Posterior vena cava (tissue), 2 donors: ENCODE data around the gene FAM20B. TPM values are rescaled to one million over a fixed set of nuclear protein-coding genes. Genes with fewer than 3 reads are reported as not detected.
"Not testable (repeated sequence)": the region's sequence is repeated elsewhere in the genome, so short reads cannot be mapped to it uniquely, and the experiment has no call there.

Experiments used
- DNase-seq: peaks from one replicate; pipeline ENCODE4 v3.0.0-alpha.2; 2020; ENCODE audit warnings: low spot score
- intact Hi-C, 2 donors: fragments of 100-400 bp; cut with DNase I; formaldehyde crosslinking; loops; one replicate each; pipeline versions ENCODE4 v1.14.1 to v1.14.2; 2022 to 2023
- long read RNA-seq, 2 donors: library from polyadenylated mRNA; unstranded; transcript quantifications; one replicate each; pipeline ENCODE4 v2.0.0, GENCODE V29; 2020 to 2021
- total RNA-seq, 2 donors: library from RNA; stranded (reverse); fragmentation: NEBNext Ultra II Directional; extraction: Animal tissue kit (Norgen Biotek cat#: 25700); gene quantifications; one replicate each; pipeline ENCODE4 v1.2.1, GENCODE V29; 2021
- donor health status: DM: yes; HTN: yes; CAD: no.
- donor health status: DM: yes; HTN: yes; CAD: no.

The FAM20B gene
- total RNA-seq, result 10 to 100 TPM; 71.7 to 91.1 TPM
- long read RNA-seq, donor 1, full-length matches to known transcripts, result 2 of 10 reads
- long read RNA-seq, donor 1, partial matches to known transcripts, result 2 of 10 reads
- long read RNA-seq, donor 1, other reads (novel, unspliced or antisense), result 6 of 10 reads
- long read RNA-seq, donor 2, full-length matches to known transcripts, result 1 of 13 reads
- long read RNA-seq, donor 2, partial matches to known transcripts, result 1 of 13 reads
- long read RNA-seq, donor 2, other reads (novel, unspliced or antisense), result 11 of 13 reads

DNA sequence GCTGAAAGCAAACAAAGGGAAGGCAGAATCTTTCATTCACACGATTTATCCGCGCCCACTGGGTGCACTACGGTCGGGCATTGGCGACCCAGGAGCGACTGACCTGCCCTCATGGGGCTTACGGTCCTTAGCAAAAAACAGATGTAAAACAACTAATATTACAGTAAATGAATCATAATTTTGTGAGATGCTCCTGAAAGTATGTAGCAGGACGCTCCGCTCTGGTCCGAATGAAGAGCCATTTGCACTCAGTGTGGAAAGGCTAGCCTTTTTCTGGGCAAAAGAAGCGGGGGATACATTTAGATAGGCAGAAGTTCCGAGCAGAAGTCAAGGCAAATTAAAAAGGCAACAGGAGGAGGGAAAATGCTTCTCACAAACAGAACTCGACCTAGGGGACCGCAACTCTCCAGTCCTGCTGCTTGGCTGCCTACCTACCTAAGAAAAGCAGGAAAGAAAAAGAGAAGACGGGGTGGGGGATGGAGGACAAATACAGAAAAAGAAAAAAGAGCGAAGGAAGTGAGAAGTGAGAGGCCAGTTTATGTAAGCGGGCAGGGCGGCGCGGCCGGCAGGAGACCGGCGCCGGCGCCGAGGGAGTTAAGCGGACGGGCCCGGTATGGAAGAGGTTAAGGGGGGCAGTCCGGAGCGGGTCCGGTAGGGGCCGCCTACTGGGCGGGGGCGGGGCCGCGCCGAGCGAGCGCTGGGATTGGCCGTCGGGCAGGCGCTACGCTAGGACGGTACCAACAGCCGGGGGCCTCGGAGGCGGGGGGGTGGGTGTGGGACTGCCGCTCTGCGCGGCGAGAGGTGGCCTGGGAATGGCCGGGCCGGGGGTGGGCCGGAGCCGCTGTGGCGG lies at the start of gene FAM20B:
Gene FAM20B (plus strand): TSS at position 770 of the 850 bp plus-strand sequence. CDS start 17,954 bp downstream, outside the sequence.
- peak; percentile 98 for DNase-seq
- intact Hi-C loops, result no loop called here

GRCh38 chr1:178976541-178976940 lies 49.2 kb upstream of the FAM20B start:
- intact Hi-C loops, result no loop called here

DNA sequence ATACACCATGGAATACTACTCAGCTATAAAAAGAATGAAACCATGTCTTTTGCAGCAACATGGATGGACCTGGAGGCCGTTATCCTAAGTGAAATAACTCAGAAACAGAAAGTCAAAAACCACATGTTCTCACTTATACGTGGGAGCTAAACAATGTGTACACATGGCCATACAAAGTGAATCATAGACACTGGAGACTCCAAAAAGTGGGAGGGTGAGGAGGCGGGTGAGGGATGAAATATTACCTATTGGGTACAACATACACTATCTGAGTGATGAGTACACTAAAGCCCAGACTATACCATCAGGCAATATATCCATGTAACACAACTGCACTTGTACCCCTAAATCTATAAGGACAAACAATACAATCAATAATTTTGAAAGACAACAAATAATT lies 39.5 kb upstream of the FAM20B start:
- no peak for DNase-seq

More at GRCh38 chr1:178976541-178976940, 49.2 kb upstream of the FAM20B start:
- no peak for DNase-seq

DNA sequence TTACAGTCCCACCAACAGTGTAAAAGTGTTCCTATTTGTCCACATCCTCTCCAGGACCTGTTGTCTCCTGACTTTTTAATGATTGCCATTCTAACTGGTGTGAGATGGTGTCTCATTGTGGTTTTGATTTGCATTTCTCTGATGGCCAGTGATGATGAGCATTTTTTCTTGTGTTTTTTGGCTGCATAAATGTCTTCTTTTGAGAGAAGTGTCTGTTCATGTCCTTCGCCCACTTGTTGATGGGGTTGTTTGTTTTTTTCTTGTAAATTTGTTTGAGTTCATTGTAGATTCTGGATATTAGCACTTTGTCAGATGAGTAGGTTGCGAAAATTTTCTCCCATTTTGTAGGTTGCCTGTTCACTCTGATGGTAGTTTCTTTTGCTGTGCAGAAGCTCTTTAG lies 37.5 kb upstream of the FAM20B start:
- DNase-seq, intact Hi-C loops: not testable (repeated sequence)

More for the DNA sequence above, 39.5 kb upstream of the FAM20B start:
- intact Hi-C loops, result no loop called here

GRCh38 chr1:178993559-178993958 lies 32.1 kb upstream of the FAM20B start:
- no peak for DNase-seq
- intact Hi-C loops, result no loop called here

DNA sequence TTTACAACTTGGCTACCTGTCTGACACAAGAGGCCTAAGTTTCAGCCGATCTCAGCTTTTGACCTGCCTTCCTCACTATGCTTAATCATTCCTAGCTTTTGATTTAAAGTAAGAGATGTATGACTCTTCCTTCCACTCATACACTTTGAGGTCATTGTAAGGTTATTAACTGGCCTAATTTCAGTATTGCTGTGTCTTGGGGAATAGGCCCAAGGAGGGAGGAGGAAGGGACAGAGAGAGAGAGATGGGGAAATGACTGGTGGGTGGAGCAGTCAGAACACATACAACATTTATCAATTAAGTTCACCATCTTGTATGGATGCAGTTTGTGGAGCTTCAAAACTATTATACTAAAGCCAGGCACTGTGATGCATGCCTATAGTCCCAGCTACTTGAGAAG lies 28.3 kb upstream of the FAM20B start:
- no peak for DNase-seq
- intact Hi-C loops, result no loop called here

DNA sequence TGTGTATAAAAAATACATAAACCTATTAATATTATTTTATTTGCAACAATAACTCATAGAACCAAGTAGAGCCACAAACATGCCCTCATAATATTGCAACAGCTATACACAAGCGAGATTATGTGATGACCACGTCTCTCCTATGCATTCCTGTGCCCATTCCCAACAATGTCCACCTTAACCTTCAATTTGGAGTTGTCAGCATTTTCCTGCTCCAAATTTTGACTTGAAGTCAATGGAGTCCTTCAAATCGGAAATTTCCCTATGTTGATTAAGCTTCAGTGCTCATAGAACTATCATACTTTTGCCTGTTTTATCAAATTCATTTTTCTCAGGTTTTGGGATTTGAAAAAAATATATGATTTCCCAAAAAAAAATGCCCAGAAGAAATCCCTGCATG lies 27.4 kb upstream of the FAM20B start:
- intact Hi-C loops, result no loop called here
- DNase-seq, result no peak

- no peak for DNase-seq
- intact Hi-C loops, result no loop called here
Observed at GRCh38 chr1:178999061-178999460, 26.6 kb upstream of the FAM20B start.

DNA sequence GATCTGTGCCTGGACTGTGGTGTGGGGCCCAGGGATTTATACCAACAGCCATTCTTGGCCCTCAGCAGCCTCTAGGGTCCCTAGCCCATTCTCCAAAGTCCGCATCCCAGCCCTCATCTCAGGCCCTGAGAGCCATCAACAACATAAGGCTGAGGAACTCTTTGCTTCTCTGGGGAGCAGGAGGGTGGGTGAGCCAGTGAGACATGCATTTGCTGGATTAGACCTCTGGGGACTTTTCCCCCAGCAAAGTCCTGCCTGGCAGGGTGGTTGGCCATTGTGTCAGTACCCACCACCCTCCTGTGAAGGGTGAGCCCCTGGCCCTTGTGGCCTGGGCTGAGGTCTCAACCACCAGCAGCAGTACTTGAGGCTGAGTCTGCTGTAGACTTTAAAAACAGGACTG lies 24.2 kb upstream of the FAM20B start:
- DNase-seq, result no peak
- intact Hi-C loops, result loop anchor here (5.0 to 10.0 kb wide), 3 partner anchors 189 to 467 kb away; no protein-coding TSS in a partner anchor

DNA sequence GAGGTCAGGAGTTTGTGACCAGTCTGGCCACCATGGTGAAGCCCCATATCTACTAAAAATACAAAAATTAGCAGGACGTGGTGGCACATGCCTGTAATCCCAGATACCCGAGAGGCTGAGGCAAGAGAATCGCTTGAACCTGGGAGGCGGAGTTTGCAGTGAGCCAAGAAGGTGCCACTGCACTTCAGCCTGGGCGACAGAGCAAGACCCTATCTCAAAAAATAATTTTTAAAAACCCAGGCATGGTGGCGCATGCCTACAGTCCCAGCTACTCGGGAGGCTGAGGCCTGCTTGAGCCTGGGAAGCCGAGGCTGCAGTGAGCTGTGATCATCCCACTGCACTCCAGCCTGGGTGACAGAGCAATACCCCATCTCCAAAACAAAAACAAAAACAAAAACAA lies 23.6 kb upstream of the FAM20B start:
- DNase-seq, result not testable (repeated sequence)
- intact Hi-C loops, result loop anchor here (5.0 to 10.0 kb wide), 3 partner anchors 190 to 467 kb away; no protein-coding TSS in a partner anchor

DNA sequence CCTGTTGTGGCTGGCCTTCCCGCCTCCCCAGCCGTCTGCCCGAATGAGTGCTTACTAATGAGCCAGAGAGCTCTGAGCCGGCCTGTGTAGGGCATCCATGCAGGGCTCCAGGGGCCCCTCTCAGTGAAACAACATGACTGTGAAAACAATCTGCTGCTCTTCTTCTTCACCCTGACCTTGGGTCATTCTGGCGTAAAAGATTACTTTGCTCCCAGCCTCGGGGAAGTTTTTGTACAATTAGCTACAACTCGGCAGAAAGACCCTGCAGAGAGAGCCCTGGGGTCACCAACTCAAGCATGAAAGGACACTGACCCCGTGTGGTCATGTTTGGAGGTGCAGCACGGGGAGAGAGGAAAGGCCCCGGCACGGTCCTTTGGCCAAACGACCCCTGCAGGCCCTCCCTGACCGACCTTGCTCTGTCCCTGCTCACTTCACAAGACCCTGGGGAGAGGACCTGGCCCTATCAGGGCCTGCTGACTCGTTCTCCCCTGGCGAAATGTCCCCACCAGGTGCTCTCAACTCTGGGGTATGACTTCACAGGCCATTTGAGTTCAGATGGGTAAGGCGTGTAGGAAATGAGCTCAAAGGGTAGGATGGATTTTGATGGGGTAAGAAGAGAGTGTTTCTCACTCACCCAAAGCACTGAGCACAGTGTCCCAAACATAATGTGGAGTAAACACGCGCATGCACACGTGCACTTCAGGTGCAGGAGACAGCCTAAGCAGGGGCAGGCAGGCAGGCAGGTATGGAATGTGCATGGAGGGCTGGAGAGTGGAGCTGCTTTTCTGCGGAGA lies 22.9 kb upstream of the FAM20B start:
- intact Hi-C loops, result loop anchor here (5.0 to 10.0 kb wide), 3 partner anchors 190 to 468 kb away; no protein-coding TSS in a partner anchor
- peak; percentile 89 for DNase-seq

DNA sequence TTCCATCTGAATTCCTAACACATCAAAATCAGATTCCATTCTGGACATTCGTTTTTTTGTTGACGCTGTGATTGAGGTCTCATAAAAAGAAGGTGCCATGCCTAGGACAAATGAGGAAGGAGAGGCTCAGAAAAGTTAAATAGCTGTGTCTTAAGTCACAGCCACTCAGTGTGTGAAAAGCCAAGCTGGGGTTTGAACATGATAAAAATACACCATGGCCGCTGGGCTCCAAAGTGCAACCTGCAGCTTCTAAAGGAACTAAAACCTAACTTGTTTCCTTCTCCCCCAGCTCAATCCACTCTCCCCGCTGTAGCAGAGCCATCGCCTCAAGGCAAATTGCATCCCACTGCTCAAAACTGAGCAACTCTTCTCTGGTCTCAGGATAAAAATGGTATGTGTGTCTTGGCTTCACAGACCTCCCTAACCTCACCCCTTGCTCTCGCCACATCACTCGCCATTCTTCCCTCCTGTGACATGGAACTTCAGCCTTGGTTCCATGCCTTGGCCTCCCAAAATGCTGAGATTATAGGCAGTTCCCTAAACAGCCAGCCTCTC lies 22.1 kb upstream of the FAM20B start:
- DNase-seq, result no peak
- intact Hi-C loops, result loop anchor here (5.0 to 10.0 kb wide), 3 partner anchors 191 to 469 kb away; no protein-coding TSS in a partner anchor

DNA sequence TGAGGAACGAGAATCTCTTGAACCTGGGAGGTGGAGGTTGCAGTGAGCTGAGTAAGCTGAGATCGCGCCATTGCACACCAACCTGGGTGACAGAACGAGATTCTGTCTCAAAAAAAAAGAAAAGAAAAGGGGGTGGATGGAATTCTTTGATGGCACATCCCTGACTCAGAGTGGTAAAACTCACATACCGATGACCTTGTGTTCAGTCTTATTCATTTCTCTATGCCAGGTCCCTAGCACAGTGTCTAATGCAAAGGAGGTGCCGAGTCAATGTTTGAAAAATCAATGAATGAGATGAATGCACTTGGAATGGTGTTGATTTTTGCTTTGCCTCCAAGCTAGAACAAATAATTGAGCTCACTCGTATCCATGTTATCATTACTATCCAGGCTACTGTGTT lies 18.5 kb upstream of the FAM20B start:
- intact Hi-C loops, result loop anchor here in 1 of 2 donors (10.0 kb wide), 1 partner anchor 472 kb away; no protein-coding TSS in a partner anchor
- no peak for DNase-seq

DNA sequence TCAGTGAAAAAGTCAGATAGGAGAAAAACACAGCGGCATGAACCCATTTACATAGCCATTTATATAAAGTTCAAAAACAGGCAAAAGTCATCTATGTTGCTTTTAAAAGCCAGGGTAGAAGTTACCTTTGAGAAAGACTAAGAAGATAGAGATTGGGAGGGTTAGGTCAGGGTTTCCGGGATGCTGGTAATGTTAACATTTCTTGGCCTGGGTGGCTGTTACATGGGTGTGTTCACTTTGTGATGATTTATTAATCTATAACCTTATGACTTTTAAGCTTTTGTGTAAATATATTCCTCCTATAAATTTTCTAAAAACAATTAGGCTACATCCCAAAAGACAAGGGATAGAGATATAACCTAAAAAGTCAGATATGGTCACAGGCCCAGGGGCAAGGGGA lies 15.0 kb upstream of the FAM20B start:
- DNase-seq, result no peak
- intact Hi-C loops, result no loop called here

GRCh38 chr1:179012038-179012437 lies 13.7 kb upstream of the FAM20B start:
- intact Hi-C loops, result no loop called here
- DNase-seq, result no peak

DNA sequence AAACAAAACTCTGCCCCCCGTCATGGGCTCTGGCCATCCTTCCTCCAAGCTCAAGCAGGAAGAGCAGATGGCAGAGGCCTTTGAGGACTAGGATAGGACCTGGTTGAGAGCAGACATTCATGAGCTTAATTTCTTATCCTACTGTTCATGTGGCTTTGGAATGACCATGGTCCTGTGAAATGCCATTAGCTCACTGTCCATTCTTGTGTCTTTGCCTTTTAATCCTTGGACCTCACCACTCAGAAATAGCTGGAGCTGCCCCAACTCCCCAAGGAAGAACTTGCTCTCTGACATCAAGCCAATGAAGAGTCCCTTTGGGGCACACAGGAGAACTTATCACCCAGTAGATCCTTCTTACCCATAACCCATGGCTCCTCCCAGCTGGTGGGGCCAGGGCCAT lies 11.6 kb upstream of the FAM20B start:
- no peak for DNase-seq
- intact Hi-C loops, result no loop called here

- DNase-seq, result no peak
- intact Hi-C loops, result no loop called here
Observed at GRCh38 chr1:179015396-179015795, 10.3 kb upstream of the FAM20B start.

DNA sequence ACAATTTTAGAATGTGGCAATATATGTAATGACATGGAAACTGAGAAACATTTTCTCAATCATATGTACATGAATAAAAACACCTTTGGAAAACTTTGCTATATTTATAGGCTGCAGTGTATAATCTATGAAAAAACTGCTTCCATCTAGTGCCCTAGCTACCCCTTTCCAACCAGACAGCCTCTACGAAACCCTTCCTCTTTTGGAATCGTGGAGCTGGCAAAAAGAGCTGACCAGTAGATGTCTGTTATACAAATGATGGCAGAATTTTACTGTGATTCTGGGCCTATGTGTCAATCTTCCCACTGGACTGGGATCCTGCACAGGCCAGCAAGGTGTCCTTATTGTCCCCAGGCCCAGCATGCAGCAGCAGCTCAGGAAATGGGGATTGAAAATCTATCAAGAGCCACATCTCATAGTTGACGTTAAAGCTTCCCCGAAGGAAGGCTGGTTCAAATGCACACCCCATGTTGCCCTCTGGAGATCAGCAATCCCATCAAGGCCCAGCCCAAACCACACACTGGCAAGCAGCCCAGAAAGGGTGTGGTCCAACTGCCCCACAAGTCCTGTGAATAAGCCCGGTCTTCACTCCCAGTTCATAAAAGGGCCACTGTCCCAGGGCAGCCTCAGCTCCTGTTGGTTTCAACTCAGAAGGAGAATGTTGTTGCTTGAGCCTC lies 8.8 kb upstream of the FAM20B start:
- peak; percentile 96 for DNase-seq
- intact Hi-C loops, result no loop called here
